Uterus (tissue), 4 donors: ENCODE results near the gene SCN7A. TPM values are rescaled to one million over a fixed set of nuclear protein-coding genes. Genes with fewer than 3 reads are reported as not detected.
"Not testable (repeated sequence)": the region's sequence is repeated elsewhere in the genome, so short reads cannot be mapped to it uniquely, and the experiment has no call there.

Source experiments
- DNase-seq, 2 donors: peaks; one replicate each; pipeline ENCODE4 v3.0.0-alpha.2; 2019 to 2020
- H3K27ac ChIP-seq, 2 donors: fragments of 200-600 bp; sonication (generic); 1 replicate in 1 of 2; 2 replicates in 1 of 2; pipeline ENCODE4 v1.5.1; 2016 to 2018
- H3K27me3 ChIP-seq, 2 donors: fragments of 200-600 bp; sonication (generic); one replicate each; pipeline ENCODE4 v1.5.1; 2018 to 2019; ENCODE audit warnings: control low read depth in 1 of 2
- H3K36me3 ChIP-seq, 2 donors: fragments of 200-600 bp; sonication (generic); one replicate each; pipeline ENCODE4 v1.5.1; 2019; ENCODE audit warnings: control low read depth in 1 of 2
- H3K4me1 ChIP-seq, 2 donors: fragments of 200-600 bp; sonication (generic); one replicate each; pipeline ENCODE4 v1.5.1; 2018 to 2019; ENCODE audit warnings: control low read depth in 1 of 2
- H3K4me3 ChIP-seq, 2 donors: fragments of 200-600 bp; sonication (generic); 1 replicate in 1 of 2; 2 replicates in 1 of 2; pipeline ENCODE4 v1.5.1; 2018 to 2019; ENCODE audit warnings: mild to moderate bottlenecking in 1 of 2
- H3K9me3 ChIP-seq, 2 donors: fragments of 200-600 bp; sonication (generic); one replicate each; pipeline ENCODE4 v1.5.1; 2019; ENCODE audit warnings: control low read depth in 1 of 2
- CTCF ChIP-seq, 4 experiments: fragments of 200-600 bp in 2 of 4; fragments of 450-650 bp in 2 of 4; sonication (generic) in 2 of 4; IDR thresholded peaks; one replicate each; pipeline ENCODE4 v1.5.1; 2016 to 2019; ENCODE audit warnings: antibody characterized with exemption in 4 of 4, mild to moderate bottlenecking in 2 of 4, moderate library complexity in 1 of 4
- POLR2A ChIP-seq, 2 donors: fragments of 450-650 bp; IDR thresholded peaks; one replicate each; pipeline ENCODE4 v1.6.1; 2016; ENCODE audit warnings: antibody characterized with exemption in 2 of 2, mild to moderate bottlenecking in 1 of 2, moderate library complexity in 1 of 2
- intact Hi-C: fragments of 100-400 bp; cut with DNase I; formaldehyde crosslinking; loops from one replicate; pipeline ENCODE4 v1.15.1; 2023; ENCODE audit warnings: low total_unique reads
- total RNA-seq, 4 donors: library from RNA; depleted of rRNA in 3 of 4; stranded (reverse); fragments of >200 nt in 3 of 4; gene quantifications; one replicate each; pipeline versions ENCODE4 v1.1.0 to v1.2.4, GENCODE V29; 2014 to 2023
- donor health status: DM: yes; HTN: yes; CAD: no.

Gene SCN7A
- total RNA-seq, 4 donors from 2014 or later, result 40.0 to 74.1 (median 48.4) TPM

- Histone ChIP-seq H3K27ac (no peak overlapping the region), H3K4me3 (no peak overlapping the region), H3K36me3 (no peaks in the 10 kb centered on the region), H3K27me3 (peaks cover 0 to 3% of the 10 kb centered on the region in 2 donors), H3K9me3 (no peaks in the 10 kb centered on the region), H3K4me1 (no peaks in the 10 kb centered on the region)
- DNase-seq, result no peak
- intact Hi-C loops, result no loop called here
- TF ChIP-seq CTCF (IDR thresholded peaks at IDR 0.05) (no peak), POLR2A (IDR thresholded peaks at IDR 0.05) (no peak)
Observed at GRCh38 chr2:166364476-166365161, 129.4 kb downstream of the SCN7A start.

GRCh38 chr2:166361351-166362153 lies 132.5 kb downstream of the SCN7A start:
- Histone ChIP-seq H3K4me3 (no peak overlapping the region), H3K27ac (no peak overlapping the region), H3K4me1 (no peaks in the 10 kb centered on the region), H3K9me3 (no peaks in the 10 kb centered on the region), H3K27me3 (no peaks in the 10 kb centered on the region), H3K36me3 (no peaks in the 10 kb centered on the region)
- intact Hi-C loops, result no loop called here
- TF ChIP-seq CTCF (IDR thresholded peaks at IDR 0.05) (peak in 1 of 4 experiments; percentile 17), POLR2A (IDR thresholded peaks at IDR 0.05) (no peak)
- no peak for DNase-seq

- H3K36me3 ChIP-seq, result no peaks in the 10 kb centered on the region
- H3K27ac ChIP-seq, result no peak overlapping the region
- intact Hi-C loops, result no loop called here
- no peaks in the 10 kb centered on the region for H3K4me1 ChIP-seq
- TF ChIP-seq POLR2A (IDR thresholded peaks at IDR 0.05) (no peak), CTCF (IDR thresholded peaks at IDR 0.05) (no peak)
- no peak overlapping the region for H3K4me3 ChIP-seq
- H3K27me3 ChIP-seq, result no peaks in the 10 kb centered on the region
- no peaks in the 10 kb centered on the region for H3K9me3 ChIP-seq
- no peak for DNase-seq
Observed at GRCh38 chr2:166360906-166361305, 133.1 kb downstream of the SCN7A start.

GRCh38 chr2:166360426-166360825 lies 133.6 kb downstream of the SCN7A start:
- Histone ChIP-seq H3K27ac (no peak overlapping the region), H3K27me3 (no peaks in the 10 kb centered on the region), H3K36me3 (no peaks in the 10 kb centered on the region), H3K9me3 (no peaks in the 10 kb centered on the region), H3K4me1 (no peaks in the 10 kb centered on the region), H3K4me3 (no peak overlapping the region)
- TF ChIP-seq CTCF (IDR thresholded peaks at IDR 0.05) (no peak), POLR2A (IDR thresholded peaks at IDR 0.05) (no peak)
- DNase-seq, result no peak
- intact Hi-C loops, result no loop called here

- intact Hi-C loops, H3K4me3 ChIP-seq, H3K27me3 ChIP-seq, H3K9me3 ChIP-seq, H3K36me3 ChIP-seq, H3K4me1 ChIP-seq, DNase-seq, H3K27ac ChIP-seq: not testable (repeated sequence)
Observed at GRCh38 chr2:166357950-166358321, 136.1 kb downstream of the SCN7A start.
